HepG2 (cell line): ENCODE data around the gene TNFAIP2. TPM values are rescaled to one million over a fixed set of nuclear protein-coding genes. Genes with fewer than 3 reads are reported as not detected.

ENCODE experiments used
- ATAC-seq: fragments of 200-7000 bp; cut with Tn5 transposase; 3 replicates; pipeline ENCODE4 v1.9.1; 2020; ENCODE audit warnings: mild to moderate bottlenecking, moderate library complexity
- BruUV-seq: library from RNA; stranded (reverse); fragments of 400-500 nt; replicated peaks from 2 replicates; lab custom pipeline; 2021; lab: Mats Ljungman, UMichigan
- CTCF ChIA-PET: fragments of 300-600 bp; formaldehyde crosslinking; extraction: SDS; loops from one replicate; lab custom pipeline; 2021; ENCODE audit warnings: low total read pairs, inconsistent platforms, low intra/inter-chr PET ratio; lab: Yijun Ruan, JAX
- POLR2A ChIA-PET: fragments of 350-600 bp; sonication (Branson Sonifier 250); formaldehyde crosslinking; loops from one replicate; lab custom pipeline; 2020; ENCODE audit warnings: antibody characterized with exemption, inconsistent platforms; lab: Yijun Ruan, JAX
- DNase-seq: peaks from one replicate; pipeline ENCODE4 v3.0.0-alpha.2; 2015; ENCODE audit warnings: low spot score
- FAIRE-seq: peaks from 3 replicates; lab custom pipeline; 2011; peaks lifted over from hg19 to GRCh38; lab: Jason Lieb, UNC
- H2AFZ ChIP-seq: one replicate; pipeline ENCODE4 v1.6.1; 2011; ENCODE audit warnings: low read length, inconsistent platforms
- H3K27ac ChIP-seq: fragments of 300-600 bp; 3 replicates; pipeline ENCODE4 v1.8.0; 2011; ENCODE audit warnings: mixed run types, mild to moderate bottlenecking, mixed read lengths, low read length, inconsistent platforms; ENCODE audit not compliant: insufficient read depth; ENCODE audit errors: extremely low read length
- H3K27me3 ChIP-seq, 2 experiments: fragments of 200-600 bp in 1 of 2; 2 replicates in 1 of 2; 3 replicates in 1 of 2; pipeline versions ENCODE4 v1.6.0 to v1.8.0; 2011; ENCODE audit warnings: low read length in 2 of 2, mild to moderate bottlenecking in 2 of 2, moderate library complexity in 2 of 2, inconsistent platforms in 1 of 2; ENCODE audit not compliant: insufficient read depth in 2 of 2, control insufficient read depth in 1 of 2
- H3K36me3 ChIP-seq, 2 experiments: fragments of 200-600 bp in 1 of 2; replicated peaks in 1 of 2; 2 replicates in 1 of 2; 3 replicates in 1 of 2; pipeline versions ENCODE4 v1.5.1 to v1.8.0; 2011; ENCODE audit warnings: low read length in 2 of 2, inconsistent platforms in 1 of 2; ENCODE audit not compliant: insufficient read depth in 2 of 2, control insufficient read depth in 1 of 2
- H3K4me1 ChIP-seq: 2 replicates; pipeline ENCODE4 v1.5.1; 2012; ENCODE audit warnings: low read length, inconsistent platforms; ENCODE audit not compliant: insufficient read depth
- H3K4me2 ChIP-seq: 2 replicates; pipeline ENCODE4 v1.6.0; 2011; ENCODE audit warnings: low read depth, low read length, inconsistent platforms
- H3K4me3 ChIP-seq, 3 experiments: fragments of 200-600 bp in 1 of 3; sonication (generic), shearing (Covaris generic) in 1 of 3; replicated peaks in 1 of 3; 2 replicates each; pipeline ENCODE4 v1.5.1; 2011 to 2016; ENCODE audit warnings: low read length in 3 of 3, inconsistent platforms in 2 of 3, low read depth in 2 of 3, mild to moderate bottlenecking in 2 of 3, control low read depth in 1 of 3, mixed read lengths in 1 of 3; ENCODE audit not compliant: insufficient read depth in 1 of 3
- H3K79me2 ChIP-seq: one replicate; pipeline ENCODE4 v1.6.1; 2011; ENCODE audit warnings: low read length, inconsistent platforms; ENCODE audit not compliant: insufficient read depth
- H3K9ac ChIP-seq: 2 replicates; pipeline ENCODE4 v1.6.0; 2011; ENCODE audit warnings: mild to moderate bottlenecking, low read depth, low read length, inconsistent platforms; ENCODE audit not compliant: insufficient read depth
- H3K9me3 ChIP-seq: 2 replicates; pipeline ENCODE4 v1.5.1; 2012; ENCODE audit warnings: mild to moderate bottlenecking, low read length
- H4K20me1 ChIP-seq: 2 replicates; pipeline ENCODE4 v1.6.0; 2011; ENCODE audit warnings: inconsistent platforms, mild to moderate bottlenecking, low read length, moderate library complexity; ENCODE audit not compliant: insufficient read depth
- DNMT1 ChIP-seq: sonication (generic); formaldehyde crosslinking; IDR thresholded peaks from 2 replicates; pipeline ENCODE4 v1.5.1; 2020; ENCODE audit warnings: mild to moderate bottlenecking, missing genetic modification reagents
- FOXO1 ChIP-seq: sonication (generic); formaldehyde crosslinking; IDR thresholded peaks from 2 replicates; pipeline ENCODE4 v1.4.0; 2020; ENCODE audit warnings: missing genetic modification reagents
- MYNN ChIP-seq: sonication (generic); formaldehyde crosslinking; IDR thresholded peaks from 2 replicates; pipeline ENCODE4 v1.4.0; 2020; ENCODE audit warnings: mild to moderate bottlenecking, low read depth, missing genetic modification reagents
- NR2F6 ChIP-seq, 2 experiments: IDR thresholded peaks; 2 replicates each; pipeline ENCODE4 v1.6.1; 2016; ENCODE audit warnings: antibody characterized with exemption in 1 of 2, mild to moderate bottlenecking in 1 of 2
- RBFOX2 ChIP-seq: fragments of 200-400 bp; formaldehyde crosslinking; IDR thresholded peaks from 2 replicates; pipeline ENCODE4 v1.6.1; 2017; ENCODE audit warnings: low read depth, mild to moderate bottlenecking, low read length
- ZEB1 ChIP-seq: IDR thresholded peaks from 2 replicates; pipeline ENCODE4 v1.6.1; 2012; ENCODE audit warnings: mild to moderate bottlenecking, low read depth, inconsistent platforms; ENCODE audit not compliant: insufficient replicate concordance
- ZNF124 ChIP-seq: sonication (generic); formaldehyde crosslinking; IDR thresholded peaks from 2 replicates; pipeline ENCODE4 v1.4.0; 2020; ENCODE audit warnings: missing genetic modification reagents
- WGBS: methylation state at CpG from one replicate; pipeline ENCODE4 v1.1.6; 2017; ENCODE audit warnings: low lambda C conversion rate; 5-methylcytosine and 5-hydroxymethylcytosine counted together
- in situ Hi-C: cut with HindIII; loops from 2 replicates; pipeline ENCODE4 v1.10.0; 2017; ENCODE audit warnings: low pct_unique_long_range_greater_than_20kb; ENCODE audit not compliant: extremely low pct_ligation_motif_present
- intact Hi-C: fragments of 100-400 bp; cut with micrococcal nuclease; formaldehyde crosslinking; loops from one replicate; pipeline ENCODE4 v1.10.0; 2022; ENCODE audit not compliant: unreplicated experiment
- polyA plus RNA-seq, 8 experiments: library from polyadenylated mRNA; depleted of rRNA in 3 of 8; stranded (reverse) in 7 of 8; unstranded in 1 of 8; fragments of >200 nt; fragmentation: Illumina TruSeq in 4 of 8; extraction: Trizol in 4 of 8; gene quantifications; 2 replicates each; pipeline versions ENCODE4 v1.2.1 to v1.2.3, GENCODE V29; 2011 to 2016; ENCODE audit warnings: low read depth in 4 of 8, missing spikeins in 1 of 8, mixed read lengths in 1 of 8; ENCODE audit not compliant: insufficient read depth in 1 of 8
- total RNA-seq, 5 experiments: library from RNA; depleted of rRNA; stranded (reverse); fragments of >200 nt; fragmentation: Illumina TruSeq; extraction: Trizol; gene quantifications; 2 replicates each; pipeline ENCODE4 v1.2.3, GENCODE V29; 2016; ENCODE audit warnings: low read depth in 1 of 5
- TF ChIP-seq, protein P1 (sequence below): sonication (generic); formaldehyde crosslinking; conservative IDR thresholded peaks from 2 replicates; pipeline ENCODE4 v1.5.0; 2020; ENCODE audit warnings: missing genetic modification reagents
- TF ChIP-seq, protein P2 (sequence below): sonication (generic); formaldehyde crosslinking; IDR thresholded peaks from 2 replicates; pipeline ENCODE4 v1.8.0; 2022; ENCODE audit warnings: low read depth, missing genetic modification reagents
- TF ChIP-seq, protein P3 (sequence below): sonication (generic); formaldehyde crosslinking; conservative IDR thresholded peaks from 2 replicates; pipeline ENCODE4 v1.4.0; 2020; ENCODE audit warnings: missing genetic modification reagents
- TF ChIP-seq, protein P4 (sequence below), 2 experiments: IDR thresholded peaks; 2 replicates each; pipeline ENCODE4 v1.6.1; 2011 to 2012; ENCODE audit warnings: low read length in 2 of 2, borderline replicate concordance in 1 of 2, low read depth in 1 of 2, mild to moderate bottlenecking in 1 of 2, moderate library complexity in 1 of 2
- TF ChIP-seq, protein P5 (sequence below): IDR thresholded peaks from 2 replicates; pipeline ENCODE4 v1.6.1; 2016

The TNFAIP2 gene
- total and polyA plus RNA-seq, 2 of the 13 experiments (the other 11 are each of a cell fraction or from before 2014, with no cell fraction given) = 0.46 to 1.5 TPM

DNA sequence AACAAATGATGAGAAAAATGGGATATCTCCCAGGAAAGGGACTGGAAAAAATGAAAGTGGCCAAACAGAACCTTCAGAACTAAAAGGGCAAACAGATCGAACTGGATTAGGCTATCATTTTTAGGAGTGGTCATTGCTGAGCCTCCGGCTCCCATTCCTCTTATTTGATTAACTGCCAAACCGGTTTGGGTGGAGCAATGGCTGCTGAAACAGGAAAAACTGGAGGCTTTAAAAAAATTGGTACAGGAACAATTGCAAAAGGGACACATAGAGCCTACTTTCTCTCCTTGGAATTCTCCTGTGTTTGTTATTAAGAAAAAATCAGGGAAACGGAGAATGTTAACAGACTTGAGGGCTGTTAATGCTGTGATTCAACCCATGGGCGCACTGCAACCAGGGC, 49.7 kb downstream of the TNFAIP2 start:
- no peaks in the 10 kb centered on the region; a peak in 1 of 5 replicates for H3K27me3 ChIP-seq
- peaks cover 22% of the 10 kb centered on the region for H3K4me1 ChIP-seq
- WGBS = 60% methylated on average over 5 of the region's 5 CpGs
- no peak overlapping the region for H3K4me2 ChIP-seq
- no peak overlapping the region for H3K9ac ChIP-seq
- no TSS peak for BruUV-seq
- no peak overlapping the region for H3K4me3 ChIP-seq
- no peak overlapping the region for H2AFZ ChIP-seq
- no peaks in the 10 kb centered on the region for H3K36me3 ChIP-seq
- POLR2A ChIA-PET = no interaction called here
- no peak for TF ChIP-seq ZNF124 (CRISPR knock-in tag)
- TF ChIP-seq, protein P1, sequence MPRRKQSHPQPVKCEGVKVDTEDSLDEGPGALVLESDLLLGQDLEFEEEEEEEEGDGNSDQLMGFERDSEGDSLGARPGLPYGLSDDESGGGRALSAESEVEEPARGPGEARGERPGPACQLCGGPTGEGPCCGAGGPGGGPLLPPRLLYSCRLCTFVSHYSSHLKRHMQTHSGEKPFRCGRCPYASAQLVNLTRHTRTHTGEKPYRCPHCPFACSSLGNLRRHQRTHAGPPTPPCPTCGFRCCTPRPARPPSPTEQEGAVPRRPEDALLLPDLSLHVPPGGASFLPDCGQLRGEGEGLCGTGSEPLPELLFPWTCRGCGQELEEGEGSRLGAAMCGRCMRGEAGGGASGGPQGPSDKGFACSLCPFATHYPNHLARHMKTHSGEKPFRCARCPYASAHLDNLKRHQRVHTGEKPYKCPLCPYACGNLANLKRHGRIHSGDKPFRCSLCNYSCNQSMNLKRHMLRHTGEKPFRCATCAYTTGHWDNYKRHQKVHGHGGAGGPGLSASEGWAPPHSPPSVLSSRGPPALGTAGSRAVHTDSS (CRISPR knock-in tag) = no peak
- TF ChIP-seq, protein P2, sequence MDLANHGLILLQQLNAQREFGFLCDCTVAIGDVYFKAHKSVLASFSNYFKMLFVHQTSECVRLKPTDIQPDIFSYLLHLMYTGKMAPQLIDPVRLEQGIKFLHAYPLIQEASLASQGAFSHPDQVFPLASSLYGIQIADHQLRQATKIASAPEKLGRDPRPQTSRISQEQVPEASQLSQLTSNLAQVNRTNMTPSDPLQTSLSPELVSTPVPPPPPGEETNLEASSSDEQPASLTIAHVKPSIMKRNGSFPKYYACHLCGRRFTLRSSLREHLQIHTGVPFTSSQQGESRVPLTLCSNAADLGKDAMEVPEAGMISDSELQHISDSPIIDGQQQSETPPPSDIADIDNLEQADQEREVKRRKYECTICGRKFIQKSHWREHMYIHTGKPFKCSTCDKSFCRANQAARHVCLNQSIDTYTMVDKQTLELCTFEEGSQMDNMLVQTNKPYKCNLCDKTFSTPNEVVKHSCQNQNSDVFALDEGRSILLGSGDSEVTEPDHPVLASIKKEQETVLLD (CRISPR knock-in tag) = no peak
- no peak for TF ChIP-seq MYNN (CRISPR knock-in tag)
- no peak for TF ChIP-seq RBFOX2
- TF ChIP-seq, protein P3, sequence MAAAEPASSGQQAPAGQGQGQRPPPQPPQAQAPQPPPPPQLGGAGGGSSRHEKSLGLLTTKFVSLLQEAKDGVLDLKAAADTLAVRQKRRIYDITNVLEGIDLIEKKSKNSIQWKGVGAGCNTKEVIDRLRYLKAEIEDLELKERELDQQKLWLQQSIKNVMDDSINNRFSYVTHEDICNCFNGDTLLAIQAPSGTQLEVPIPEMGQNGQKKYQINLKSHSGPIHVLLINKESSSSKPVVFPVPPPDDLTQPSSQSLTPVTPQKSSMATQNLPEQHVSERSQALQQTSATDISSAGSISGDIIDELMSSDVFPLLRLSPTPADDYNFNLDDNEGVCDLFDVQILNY (CRISPR knock-in tag) = no peak
- no peak for TF ChIP-seq FOXO1 (CRISPR knock-in tag)
- TF ChIP-seq NR2F6 (IDR thresholded peaks at IDR 0.05) = no peak
- TF ChIP-seq NR2F6 (CRISPR knock-in tag; IDR thresholded peaks at IDR 0.05) = no peak
- no peak for TF ChIP-seq ZEB1
- TF ChIP-seq, protein P4, sequence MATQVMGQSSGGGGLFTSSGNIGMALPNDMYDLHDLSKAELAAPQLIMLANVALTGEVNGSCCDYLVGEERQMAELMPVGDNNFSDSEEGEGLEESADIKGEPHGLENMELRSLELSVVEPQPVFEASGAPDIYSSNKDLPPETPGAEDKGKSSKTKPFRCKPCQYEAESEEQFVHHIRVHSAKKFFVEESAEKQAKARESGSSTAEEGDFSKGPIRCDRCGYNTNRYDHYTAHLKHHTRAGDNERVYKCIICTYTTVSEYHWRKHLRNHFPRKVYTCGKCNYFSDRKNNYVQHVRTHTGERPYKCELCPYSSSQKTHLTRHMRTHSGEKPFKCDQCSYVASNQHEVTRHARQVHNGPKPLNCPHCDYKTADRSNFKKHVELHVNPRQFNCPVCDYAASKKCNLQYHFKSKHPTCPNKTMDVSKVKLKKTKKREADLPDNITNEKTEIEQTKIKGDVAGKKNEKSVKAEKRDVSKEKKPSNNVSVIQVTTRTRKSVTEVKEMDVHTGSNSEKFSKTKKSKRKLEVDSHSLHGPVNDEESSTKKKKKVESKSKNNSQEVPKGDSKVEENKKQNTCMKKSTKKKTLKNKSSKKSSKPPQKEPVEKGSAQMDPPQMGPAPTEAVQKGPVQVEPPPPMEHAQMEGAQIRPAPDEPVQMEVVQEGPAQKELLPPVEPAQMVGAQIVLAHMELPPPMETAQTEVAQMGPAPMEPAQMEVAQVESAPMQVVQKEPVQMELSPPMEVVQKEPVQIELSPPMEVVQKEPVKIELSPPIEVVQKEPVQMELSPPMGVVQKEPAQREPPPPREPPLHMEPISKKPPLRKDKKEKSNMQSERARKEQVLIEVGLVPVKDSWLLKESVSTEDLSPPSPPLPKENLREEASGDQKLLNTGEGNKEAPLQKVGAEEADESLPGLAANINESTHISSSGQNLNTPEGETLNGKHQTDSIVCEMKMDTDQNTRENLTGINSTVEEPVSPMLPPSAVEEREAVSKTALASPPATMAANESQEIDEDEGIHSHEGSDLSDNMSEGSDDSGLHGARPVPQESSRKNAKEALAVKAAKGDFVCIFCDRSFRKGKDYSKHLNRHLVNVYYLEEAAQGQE (IDR thresholded peaks at IDR 0.05; ENCODE audit: borderline replicate concordance in 1 of 2, low read depth in 1 of 2, low read length in 2 of 2) = no peak
- no peak for TF ChIP-seq DNMT1
- TF ChIP-seq, protein P5, sequence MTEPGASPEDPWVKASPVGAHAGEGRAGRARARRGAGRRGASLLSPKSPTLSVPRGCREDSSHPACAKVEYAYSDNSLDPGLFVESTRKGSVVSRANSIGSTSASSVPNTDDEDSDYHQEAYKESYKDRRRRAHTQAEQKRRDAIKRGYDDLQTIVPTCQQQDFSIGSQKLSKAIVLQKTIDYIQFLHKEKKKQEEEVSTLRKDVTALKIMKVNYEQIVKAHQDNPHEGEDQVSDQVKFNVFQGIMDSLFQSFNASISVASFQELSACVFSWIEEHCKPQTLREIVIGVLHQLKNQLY (CRISPR knock-in tag) = no peak
- ATAC-seq = no peak
- DNase-seq = no peak
- H3K79me2 ChIP-seq = no peaks in the 10 kb centered on the region
- H3K9me3 ChIP-seq = no peaks in the 10 kb centered on the region; the same call in 1 of the 2 replicates
- in situ Hi-C loops = no loop called here
- FAIRE-seq = no peak
- no peak overlapping the region for H3K27ac ChIP-seq
- intact Hi-C loops = no loop called here
- no peaks in the 10 kb centered on the region for H4K20me1 ChIP-seq
- CTCF ChIA-PET = no interaction called here
